DMS53 treated with DMSO at 0.1 percent for 48 hours (cell line): ENCODE measurements around the gene PCP4L1.
"Not testable (repeated sequence)": the region's sequence is repeated elsewhere in the genome, so short reads cannot be mapped to it uniquely, and the experiment has no call there.

Experiments
- DNase-seq: peaks from one replicate; lab custom pipeline; 2025; ENCODE audit not compliant: unreplicated experiment; lab: John Stamatoyannopoulos, UW

The PCP4L1 gene

DNA sequence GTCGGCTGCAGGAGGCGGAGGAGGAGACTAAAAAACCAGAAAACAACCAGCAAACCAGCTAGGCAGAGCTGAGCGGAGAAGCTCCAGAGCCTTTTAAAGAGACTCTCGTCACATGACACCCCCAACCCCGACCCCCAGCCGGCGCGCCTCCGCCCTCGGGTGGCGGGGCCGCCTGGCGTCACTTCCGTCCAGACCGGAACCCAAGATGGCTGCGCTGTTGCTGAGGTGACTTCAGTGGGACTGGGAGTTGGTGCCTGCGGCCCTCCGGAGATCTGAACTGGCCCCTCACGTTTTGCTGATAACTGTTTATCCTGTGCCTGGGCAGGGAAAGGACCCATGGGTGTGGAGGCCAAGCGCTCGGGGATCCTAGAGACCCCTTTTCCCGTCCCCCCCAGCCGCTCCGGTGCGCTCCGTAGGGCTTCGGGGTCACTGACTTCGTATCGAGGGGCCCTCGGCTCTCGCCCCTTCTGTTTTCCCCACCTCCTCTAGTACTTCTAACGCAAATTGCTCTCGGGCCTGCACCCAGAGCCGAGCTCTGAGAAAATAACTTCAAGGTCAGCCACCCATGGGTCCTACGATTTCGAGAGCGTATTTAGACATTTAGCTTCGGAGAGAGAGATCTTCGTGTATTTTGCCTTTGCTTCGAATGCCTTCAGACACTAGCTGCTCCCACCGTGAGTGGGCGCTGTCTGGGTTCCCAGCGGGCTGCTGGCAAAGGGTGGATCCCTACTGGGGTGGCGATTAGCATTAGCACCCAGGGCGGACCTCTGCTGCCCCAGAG, 55.8 kb downstream of the PCP4L1 start, which contains the start of gene SDHC:
Gene SDHC, plus strand, starts transcription at position 181 of the 781 bp plus-strand sequence. Its CDS starts 25 bp downstream, at position 206.
- peak; percentile 41 for DNase-seq

GRCh38 chr1:161315841-161316674, 57.5 kb downstream of the PCP4L1 start:
- DNase-seq, result not testable (repeated sequence)

DNA sequence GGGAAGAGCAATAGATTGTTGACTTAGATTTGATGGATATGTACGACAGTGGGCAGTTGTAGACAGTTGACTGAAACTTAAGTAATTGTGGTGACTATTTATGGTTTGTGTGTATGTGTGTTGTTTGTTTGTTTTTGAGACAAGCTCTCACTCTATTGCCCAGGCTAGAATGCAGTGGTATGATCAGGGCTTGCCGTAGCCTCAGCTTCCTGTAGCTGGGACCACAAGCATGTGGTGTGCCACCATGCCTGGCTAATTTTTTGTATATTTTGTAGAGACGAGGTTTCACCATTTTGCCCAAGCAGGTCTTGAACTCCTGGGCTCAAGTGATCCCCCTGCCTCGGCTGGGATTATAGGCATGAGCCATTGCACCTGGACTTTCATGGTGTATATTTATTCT, 65.5 kb downstream of the PCP4L1 start:
- no peak for DNase-seq

DNA sequence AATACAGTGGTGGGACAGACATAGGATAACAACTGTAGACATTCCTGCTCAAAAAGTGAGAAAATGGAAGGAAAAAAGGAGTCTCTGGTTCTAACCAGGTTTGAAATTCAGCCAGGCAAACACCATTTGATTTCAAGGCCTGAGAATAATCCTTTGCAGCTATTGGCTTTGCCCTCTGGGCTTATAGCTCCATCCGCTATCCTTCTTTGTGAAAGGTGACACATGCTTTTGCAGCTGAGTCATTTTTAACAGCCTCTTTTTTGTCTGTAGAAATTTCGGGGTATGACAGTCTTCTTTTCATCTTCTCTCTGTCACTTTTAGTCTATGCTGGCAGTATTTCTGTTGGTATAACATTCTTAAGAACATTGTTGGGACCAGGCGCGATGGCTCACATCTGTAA, 71.8 kb downstream of the PCP4L1 start:
- no peak for DNase-seq

GRCh38 chr1:161333166-161333565, 74.6 kb downstream of the PCP4L1 start:
- no peak for DNase-seq
